K562 (cell line): ENCODE results near the gene ZNF548. TPM values are rescaled to one million over a fixed set of nuclear protein-coding genes. Genes with fewer than 3 reads are reported as not detected.

Source experiments
- ATF1 ChIP-seq, 2 experiments: fragments of 450-650 bp in 1 of 2; IDR thresholded peaks; 2 replicates each; pipeline ENCODE4 v1.6.1; 2016; ENCODE audit warnings: missing compliant biosample characterization in 1 of 2, missing genetic modification characterization in 1 of 2
- BHLHE40 ChIP-seq: IDR thresholded peaks from 2 replicates; pipeline ENCODE4 v1.6.1; 2011; ENCODE audit warnings: low read length, improper control_type of control experiment
- CXXC5 ChIP-seq: fragments of 250-450 bp; sonication (Bioruptor Pico); IDR thresholded peaks from 2 replicates; pipeline ENCODE4 v1.8.0; 2022; ENCODE audit warnings: inconsistent platforms, mild to moderate bottlenecking, moderate library complexity
- FOXJ2 ChIP-seq: fragments of 200-800 bp; sonication (Bioruptor generic); IDR thresholded peaks from 2 replicates; pipeline ENCODE4 v1.6.1; 2016; ENCODE audit warnings: missing genetic modification characterization, missing compliant biosample characterization
- JUN ChIP-seq, 2 experiments: sonication (generic) in 1 of 2; formaldehyde crosslinking in 1 of 2; IDR thresholded peaks; 2 replicates each; pipeline versions ENCODE4 v1.6.1 to v1.8.0; 2012 to 2022; ENCODE audit warnings: borderline replicate concordance in 2 of 2, mild to moderate bottlenecking in 2 of 2, improper control_type of control experiment in 1 of 2, low read depth in 1 of 2, low read length in 1 of 2, missing genetic modification reagents in 1 of 2
- LCOR ChIP-seq: sonication (generic); formaldehyde crosslinking; IDR thresholded peaks from 2 replicates; pipeline ENCODE4 v1.8.0; 2022; ENCODE audit warnings: mild to moderate bottlenecking, missing genetic modification reagents
- THRAP3 ChIP-seq: fragments of 450-650 bp; IDR thresholded peaks from 2 replicates; pipeline ENCODE4 v1.6.1; 2016; ENCODE audit warnings: mild to moderate bottlenecking, inconsistent platforms, borderline replicate concordance
- ZNF175 ChIP-seq: fragments of 200-800 bp; sonication (Bioruptor generic); IDR thresholded peaks from 2 replicates; pipeline ENCODE4 v1.6.1; 2016; ENCODE audit warnings: low read depth, mild to moderate bottlenecking, missing genetic modification characterization, missing compliant biosample characterization
- polyA plus RNA-seq, 8 experiments: library from polyadenylated mRNA; depleted of rRNA in 4 of 8; stranded (reverse) in 5 of 8; unstranded in 3 of 8; fragments of >200 nt; fragmentation: Nextera tagmentation in 2 of 8; fragmentation: Illumina TruSeq in 1 of 8; extraction: Ambion mirVana in 2 of 8; extraction: Trizol in 1 of 8; gene quantifications; 2 replicates each; pipeline versions ENCODE4 v1.2.1 to v1.2.3, GENCODE V29; 2011 to 2014; ENCODE audit warnings: inconsistent platforms in 1 of 8, missing spikeins in 1 of 8
- total RNA-seq, 7 experiments: library from RNA; depleted of rRNA in 6 of 7; stranded (reverse); fragments of >200 nt in 6 of 7; fragmentation: Illumina TruSeq in 2 of 7; extraction: Trizol in 2 of 7; gene quantifications; 2 replicates each; pipeline versions ENCODE4 v1.2.1 to v1.2.3, GENCODE V29; 2011 to 2021; ENCODE audit warnings: low replicate concordance in 1 of 7
- TF ChIP-seq, protein P1 (sequence below): fragments of 200-600 bp; sonication (generic); IDR thresholded peaks from one replicate; pipeline ENCODE4 v1.6.1; 2012; ENCODE audit warnings: mild to moderate bottlenecking, low read depth, low read length, inconsistent platforms
- TF ChIP-seq, protein P2 (sequence below): fragments of 250-450 bp; sonication (Bioruptor Pico); IDR thresholded peaks from 2 replicates; pipeline ENCODE4 v1.5.0; 2021; ENCODE audit warnings: mild to moderate bottlenecking, moderate library complexity

ZNF548 gene
- total and polyA plus RNA-seq, 9 of the 15 experiments (the other 6 are each of a cell fraction or from before 2014, with no cell fraction given), result 1.5 to 8.7 (median 4.5) TPM

DNA sequence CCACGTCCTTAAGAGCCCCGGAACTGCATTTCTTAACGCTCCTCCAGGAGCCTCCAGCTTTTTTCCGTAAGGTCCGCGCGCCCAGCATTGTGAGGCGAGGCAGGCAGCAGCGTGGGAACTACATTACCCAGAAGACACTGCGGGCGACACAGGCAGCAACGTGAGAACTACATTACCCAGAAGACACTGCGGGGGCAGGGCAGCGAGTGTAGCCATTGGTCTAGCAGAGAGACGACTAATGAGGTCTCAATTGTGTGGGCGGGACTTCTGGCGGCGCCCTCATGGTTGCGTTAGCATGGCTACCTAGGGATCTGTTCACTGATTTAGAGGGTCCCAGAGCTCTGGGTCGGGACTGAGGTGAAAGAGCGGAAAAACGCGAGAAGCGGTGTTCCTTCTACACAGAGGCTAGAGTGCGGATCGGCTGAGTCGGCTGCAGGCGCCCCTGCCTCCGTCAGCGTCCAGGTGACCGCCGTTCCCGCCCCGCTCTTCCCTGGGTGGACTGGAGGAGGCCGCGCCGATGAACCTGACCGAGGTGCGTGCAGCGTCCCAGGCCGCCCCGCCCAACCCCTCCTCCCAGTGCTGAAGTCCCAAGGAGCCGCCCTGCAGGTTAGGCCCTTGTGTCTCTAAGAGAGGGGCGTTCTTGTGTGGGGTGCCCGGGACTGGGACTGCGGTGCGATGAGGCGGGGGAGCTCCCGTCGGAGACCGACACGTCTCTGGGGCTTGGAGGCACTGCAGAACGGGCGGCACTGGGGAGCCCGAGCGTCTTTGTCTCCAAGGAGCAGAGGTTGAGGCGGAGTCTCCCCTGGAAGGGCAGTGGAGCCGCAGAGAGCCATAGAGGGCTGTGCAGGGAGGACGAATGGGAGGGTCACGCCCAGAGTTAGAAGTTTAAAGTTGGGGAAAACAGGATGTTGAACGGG, 45.7 kb downstream of the ZNF548 start, which contains the start of gene ZNF749 (continued):
- TF ChIP-seq, protein P1, sequence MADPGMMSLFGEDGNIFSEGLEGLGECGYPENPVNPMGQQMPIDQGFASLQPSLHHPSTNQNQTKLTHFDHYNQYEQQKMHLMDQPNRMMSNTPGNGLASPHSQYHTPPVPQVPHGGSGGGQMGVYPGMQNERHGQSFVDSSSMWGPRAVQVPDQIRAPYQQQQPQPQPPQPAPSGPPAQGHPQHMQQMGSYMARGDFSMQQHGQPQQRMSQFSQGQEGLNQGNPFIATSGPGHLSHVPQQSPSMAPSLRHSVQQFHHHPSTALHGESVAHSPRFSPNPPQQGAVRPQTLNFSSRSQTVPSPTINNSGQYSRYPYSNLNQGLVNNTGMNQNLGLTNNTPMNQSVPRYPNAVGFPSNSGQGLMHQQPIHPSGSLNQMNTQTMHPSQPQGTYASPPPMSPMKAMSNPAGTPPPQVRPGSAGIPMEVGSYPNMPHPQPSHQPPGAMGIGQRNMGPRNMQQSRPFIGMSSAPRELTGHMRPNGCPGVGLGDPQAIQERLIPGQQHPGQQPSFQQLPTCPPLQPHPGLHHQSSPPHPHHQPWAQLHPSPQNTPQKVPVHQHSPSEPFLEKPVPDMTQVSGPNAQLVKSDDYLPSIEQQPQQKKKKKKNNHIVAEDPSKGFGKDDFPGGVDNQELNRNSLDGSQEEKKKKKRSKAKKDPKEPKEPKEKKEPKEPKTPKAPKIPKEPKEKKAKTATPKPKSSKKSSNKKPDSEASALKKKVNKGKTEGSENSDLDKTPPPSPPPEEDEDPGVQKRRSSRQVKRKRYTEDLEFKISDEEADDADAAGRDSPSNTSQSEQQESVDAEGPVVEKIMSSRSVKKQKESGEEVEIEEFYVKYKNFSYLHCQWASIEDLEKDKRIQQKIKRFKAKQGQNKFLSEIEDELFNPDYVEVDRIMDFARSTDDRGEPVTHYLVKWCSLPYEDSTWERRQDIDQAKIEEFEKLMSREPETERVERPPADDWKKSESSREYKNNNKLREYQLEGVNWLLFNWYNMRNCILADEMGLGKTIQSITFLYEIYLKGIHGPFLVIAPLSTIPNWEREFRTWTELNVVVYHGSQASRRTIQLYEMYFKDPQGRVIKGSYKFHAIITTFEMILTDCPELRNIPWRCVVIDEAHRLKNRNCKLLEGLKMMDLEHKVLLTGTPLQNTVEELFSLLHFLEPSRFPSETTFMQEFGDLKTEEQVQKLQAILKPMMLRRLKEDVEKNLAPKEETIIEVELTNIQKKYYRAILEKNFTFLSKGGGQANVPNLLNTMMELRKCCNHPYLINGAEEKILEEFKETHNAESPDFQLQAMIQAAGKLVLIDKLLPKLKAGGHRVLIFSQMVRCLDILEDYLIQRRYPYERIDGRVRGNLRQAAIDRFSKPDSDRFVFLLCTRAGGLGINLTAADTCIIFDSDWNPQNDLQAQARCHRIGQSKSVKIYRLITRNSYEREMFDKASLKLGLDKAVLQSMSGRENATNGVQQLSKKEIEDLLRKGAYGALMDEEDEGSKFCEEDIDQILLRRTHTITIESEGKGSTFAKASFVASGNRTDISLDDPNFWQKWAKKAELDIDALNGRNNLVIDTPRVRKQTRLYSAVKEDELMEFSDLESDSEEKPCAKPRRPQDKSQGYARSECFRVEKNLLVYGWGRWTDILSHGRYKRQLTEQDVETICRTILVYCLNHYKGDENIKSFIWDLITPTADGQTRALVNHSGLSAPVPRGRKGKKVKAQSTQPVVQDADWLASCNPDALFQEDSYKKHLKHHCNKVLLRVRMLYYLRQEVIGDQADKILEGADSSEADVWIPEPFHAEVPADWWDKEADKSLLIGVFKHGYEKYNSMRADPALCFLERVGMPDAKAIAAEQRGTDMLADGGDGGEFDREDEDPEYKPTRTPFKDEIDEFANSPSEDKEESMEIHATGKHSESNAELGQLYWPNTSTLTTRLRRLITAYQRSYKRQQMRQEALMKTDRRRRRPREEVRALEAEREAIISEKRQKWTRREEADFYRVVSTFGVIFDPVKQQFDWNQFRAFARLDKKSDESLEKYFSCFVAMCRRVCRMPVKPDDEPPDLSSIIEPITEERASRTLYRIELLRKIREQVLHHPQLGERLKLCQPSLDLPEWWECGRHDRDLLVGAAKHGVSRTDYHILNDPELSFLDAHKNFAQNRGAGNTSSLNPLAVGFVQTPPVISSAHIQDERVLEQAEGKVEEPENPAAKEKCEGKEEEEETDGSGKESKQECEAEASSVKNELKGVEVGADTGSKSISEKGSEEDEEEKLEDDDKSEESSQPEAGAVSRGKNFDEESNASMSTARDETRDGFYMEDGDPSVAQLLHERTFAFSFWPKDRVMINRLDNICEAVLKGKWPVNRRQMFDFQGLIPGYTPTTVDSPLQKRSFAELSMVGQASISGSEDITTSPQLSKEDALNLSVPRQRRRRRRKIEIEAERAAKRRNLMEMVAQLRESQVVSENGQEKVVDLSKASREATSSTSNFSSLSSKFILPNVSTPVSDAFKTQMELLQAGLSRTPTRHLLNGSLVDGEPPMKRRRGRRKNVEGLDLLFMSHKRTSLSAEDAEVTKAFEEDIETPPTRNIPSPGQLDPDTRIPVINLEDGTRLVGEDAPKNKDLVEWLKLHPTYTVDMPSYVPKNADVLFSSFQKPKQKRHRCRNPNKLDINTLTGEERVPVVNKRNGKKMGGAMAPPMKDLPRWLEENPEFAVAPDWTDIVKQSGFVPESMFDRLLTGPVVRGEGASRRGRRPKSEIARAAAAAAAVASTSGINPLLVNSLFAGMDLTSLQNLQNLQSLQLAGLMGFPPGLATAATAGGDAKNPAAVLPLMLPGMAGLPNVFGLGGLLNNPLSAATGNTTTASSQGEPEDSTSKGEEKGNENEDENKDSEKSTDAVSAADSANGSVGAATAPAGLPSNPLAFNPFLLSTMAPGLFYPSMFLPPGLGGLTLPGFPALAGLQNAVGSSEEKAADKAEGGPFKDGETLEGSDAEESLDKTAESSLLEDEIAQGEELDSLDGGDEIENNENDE, result no peak
- TF ChIP-seq CXXC5 (peak; percentile 79), ATF1 (CRISPR knock-in tag; IDR thresholded peaks at IDR 0.05) (no peak), ATF1 (tag; IDR thresholded peaks at IDR 0.05) (peak; percentile 94), ZNF175 (CRISPR knock-in tag) (peak; percentile 56; the same call in 1 of the 2 replicates), LCOR (peak; percentile 25; the same call in 1 of the 2 replicates), FOXJ2 (tag) (no peak), JUN (IDR thresholded peaks at IDR 0.05; ENCODE audit: borderline replicate concordance, low read depth, low read length) (peak; percentile 61; the same call in 1 of the 2 replicates), JUN (CRISPR knock-in tag; IDR thresholded peaks at IDR 0.05; ENCODE audit: borderline replicate concordance) (no peak), THRAP3 (no peak), BHLHE40 (0 out of 2 replicates have a peak, but pooled peaks have one; percentile 17)
- TF ChIP-seq, protein P2, sequence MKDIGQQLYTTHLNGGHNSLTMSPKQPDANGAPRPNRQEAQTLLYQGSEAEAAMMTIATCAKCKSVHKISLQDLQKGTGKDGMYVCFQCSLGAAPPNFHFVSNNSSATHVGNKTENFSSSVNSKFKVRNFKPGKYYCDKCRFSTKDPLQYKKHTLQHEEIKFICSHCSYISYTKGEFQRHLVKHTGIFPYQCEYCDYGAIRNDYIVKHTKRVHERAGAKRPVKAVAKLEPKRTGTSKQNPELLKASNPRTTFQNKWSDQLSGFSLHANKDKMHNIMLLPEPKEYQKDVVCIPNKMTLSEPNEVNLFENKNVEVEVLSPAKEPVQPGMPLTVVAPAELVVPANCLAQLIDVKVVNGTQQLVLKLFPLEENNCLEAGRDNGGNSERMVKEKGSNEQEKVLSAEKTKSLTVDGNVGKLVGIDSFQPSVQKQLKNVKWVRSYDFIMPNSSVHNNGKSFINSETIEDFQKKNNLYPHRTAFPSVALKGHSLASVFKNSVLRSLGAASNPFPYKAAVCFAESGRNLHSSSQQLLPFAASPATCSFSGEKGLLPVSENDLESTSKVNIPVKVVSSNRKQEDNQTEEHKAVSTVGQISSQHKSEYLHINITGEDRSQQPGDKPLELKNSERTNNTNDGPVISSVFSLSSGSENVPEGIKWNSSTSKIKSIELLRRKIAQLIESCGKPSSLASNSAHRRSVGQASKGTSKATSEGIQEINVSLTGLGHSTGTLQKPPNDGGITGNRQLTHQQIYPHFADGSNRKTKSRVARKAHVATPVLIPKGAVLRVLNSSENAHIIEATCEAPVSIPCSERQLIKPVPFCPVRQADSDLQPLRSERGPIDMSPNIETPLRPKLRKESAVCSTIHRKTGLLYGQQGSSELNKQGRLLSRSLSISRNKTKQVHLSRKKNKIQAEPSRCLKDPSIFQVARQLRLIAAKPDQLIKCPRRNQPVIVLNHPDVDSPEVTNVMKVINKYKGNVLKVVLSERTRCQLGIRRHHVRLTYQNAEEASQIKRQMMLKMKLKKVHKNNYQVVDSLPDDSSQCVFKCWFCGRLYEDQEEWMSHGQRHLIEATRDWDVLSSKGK, result no peak
